ENCODE measurements around the gene SBK3.

- TF ChIP-seq POLR2A (IDR thresholded peaks at IDR 0.05) (no peak), EP300 (IDR thresholded peaks at IDR 0.05) (no peak), POLR2AphosphoS5 (IDR thresholded peaks at IDR 0.05) (no peak)
These were observed 14.3 kb downstream of the SBK3 start for GRCh38 chr19:55530996-55531395.

Data from gastroesophageal sphincter (tissue), 2 donors.